ENCODE results near the gene SORCS2.

Gene SORCS2

DNA sequence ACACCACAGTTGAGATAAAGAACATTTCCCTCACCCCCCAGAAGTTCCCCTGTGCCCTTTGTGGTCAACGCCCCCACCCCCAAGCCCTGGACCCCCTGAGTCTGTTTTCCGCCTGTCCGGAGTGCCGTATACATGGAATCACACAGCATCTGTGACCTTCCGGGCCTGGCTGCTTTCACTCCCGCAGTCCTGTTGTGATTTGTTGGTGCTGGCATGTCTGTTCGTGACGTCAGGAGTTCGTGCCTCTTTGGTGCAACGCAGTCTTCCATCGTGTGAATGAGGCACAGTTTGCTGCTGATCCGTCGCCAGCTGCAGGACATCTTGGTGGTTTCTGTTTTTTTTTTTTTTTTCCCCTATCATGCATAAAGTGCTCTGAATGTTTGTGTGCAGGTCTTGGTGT, 180.3 kb downstream of the SORCS2 start:
- no peak for DNase-seq (ENCODE audit: low read depth)
- TF ChIP-seq, protein P1, sequence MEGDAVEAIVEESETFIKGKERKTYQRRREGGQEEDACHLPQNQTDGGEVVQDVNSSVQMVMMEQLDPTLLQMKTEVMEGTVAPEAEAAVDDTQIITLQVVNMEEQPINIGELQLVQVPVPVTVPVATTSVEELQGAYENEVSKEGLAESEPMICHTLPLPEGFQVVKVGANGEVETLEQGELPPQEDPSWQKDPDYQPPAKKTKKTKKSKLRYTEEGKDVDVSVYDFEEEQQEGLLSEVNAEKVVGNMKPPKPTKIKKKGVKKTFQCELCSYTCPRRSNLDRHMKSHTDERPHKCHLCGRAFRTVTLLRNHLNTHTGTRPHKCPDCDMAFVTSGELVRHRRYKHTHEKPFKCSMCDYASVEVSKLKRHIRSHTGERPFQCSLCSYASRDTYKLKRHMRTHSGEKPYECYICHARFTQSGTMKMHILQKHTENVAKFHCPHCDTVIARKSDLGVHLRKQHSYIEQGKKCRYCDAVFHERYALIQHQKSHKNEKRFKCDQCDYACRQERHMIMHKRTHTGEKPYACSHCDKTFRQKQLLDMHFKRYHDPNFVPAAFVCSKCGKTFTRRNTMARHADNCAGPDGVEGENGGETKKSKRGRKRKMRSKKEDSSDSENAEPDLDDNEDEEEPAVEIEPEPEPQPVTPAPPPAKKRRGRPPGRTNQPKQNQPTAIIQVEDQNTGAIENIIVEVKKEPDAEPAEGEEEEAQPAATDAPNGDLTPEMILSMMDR (IDR thresholded peaks at IDR 0.05; ENCODE audit: control insufficient read depth, insufficient read depth, low read depth, low read length, missing control alignments), result no peak
- no peak overlapping the region for H3K4me3 ChIP-seq (ENCODE audit: control insufficient read depth, low read depth, low read length)

- no peak overlapping the region for H3K4me3 ChIP-seq (ENCODE audit: control insufficient read depth, low read depth, low read length)
- DNase-seq (ENCODE audit: low read depth), result no peak
- TF ChIP-seq, protein P1 (IDR thresholded peaks at IDR 0.05; ENCODE audit: control insufficient read depth, insufficient read depth, low read depth, low read length, missing control alignments), result no peak
These were observed 182.2 kb downstream of the SORCS2 start for GRCh38 chr4:7374571-7374970.

DNA sequence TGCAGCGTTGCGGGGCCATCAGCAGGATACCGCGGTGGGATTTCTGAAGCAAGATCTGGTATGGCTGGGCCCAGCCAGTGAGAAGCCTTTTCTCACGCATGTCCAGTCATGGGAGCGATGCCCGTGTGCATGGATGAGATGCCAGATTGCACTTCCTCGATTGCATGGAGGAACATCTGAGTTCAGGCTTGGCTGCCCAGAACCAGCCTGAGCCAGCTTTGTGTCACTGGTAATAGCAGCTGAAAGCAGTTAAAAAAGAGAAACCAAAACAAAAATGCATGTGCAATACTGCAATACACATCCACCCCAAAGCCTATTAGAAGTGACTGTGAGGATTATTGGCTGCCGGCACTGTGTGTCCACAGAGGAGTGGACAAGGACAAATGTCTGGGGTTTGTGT, 183.1 kb downstream of the SORCS2 start:
- peak; percentile 64 for DNase-seq (ENCODE audit: low read depth)
- TF ChIP-seq, protein P1 (IDR thresholded peaks at IDR 0.05; ENCODE audit: control insufficient read depth, insufficient read depth, low read depth, low read length, missing control alignments), result no peak
- H3K4me3 ChIP-seq (ENCODE audit: control insufficient read depth, low read depth, low read length), result no peak overlapping the region

GRCh38 chr4:7377223-7377865, 185.0 kb downstream of the SORCS2 start:
- TF ChIP-seq, protein P1 (IDR thresholded peaks at IDR 0.05; ENCODE audit: control insufficient read depth, insufficient read depth, low read depth, low read length, missing control alignments), result no peak
- DNase-seq (ENCODE audit: low read depth), result no peak
- no peak overlapping the region for H3K4me3 ChIP-seq (ENCODE audit: control insufficient read depth, low read depth, low read length)

- TF ChIP-seq, protein P1 (IDR thresholded peaks at IDR 0.05; ENCODE audit: control insufficient read depth, insufficient read depth, low read depth, low read length, missing control alignments), result no peak
- H3K4me3 ChIP-seq (ENCODE audit: control insufficient read depth, low read depth, low read length), result no peak overlapping the region
These were observed 186.8 kb downstream of the SORCS2 start for GRCh38 chr4:7379186-7379585.

GRCh38 chr4:7379719-7380118, 187.4 kb downstream of the SORCS2 start:
- DNase-seq (ENCODE audit: low read depth), result no peak
- H3K4me3 ChIP-seq (ENCODE audit: control insufficient read depth, low read depth, low read length), result no peak overlapping the region
- TF ChIP-seq, protein P1 (IDR thresholded peaks at IDR 0.05; ENCODE audit: control insufficient read depth, insufficient read depth, low read depth, low read length, missing control alignments), result no peak

More at GRCh38 chr4:7379186-7379585, 186.8 kb downstream of the SORCS2 start:
- no peak for DNase-seq (ENCODE audit: low read depth)
